CD4-positive, alpha-beta T cell treated with Interleukin-6 at 100 ng/mL for 8 hours (primary cell): ENCODE measurements around the gene CRIP2.

ENCODE experiments used
- DNase-seq: peaks from one replicate; pipeline ENCODE4 v3.0.0-alpha.2; 2020; ENCODE audit warnings: mixed read lengths, low spot score

The CRIP2 gene, protein sequence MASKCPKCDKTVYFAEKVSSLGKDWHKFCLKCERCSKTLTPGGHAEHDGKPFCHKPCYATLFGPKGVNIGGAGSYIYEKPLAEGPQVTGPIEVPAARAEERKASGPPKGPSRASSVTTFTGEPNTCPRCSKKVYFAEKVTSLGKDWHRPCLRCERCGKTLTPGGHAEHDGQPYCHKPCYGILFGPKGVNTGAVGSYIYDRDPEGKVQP

GRCh38 chr14:105474483-105475268 lies at the start of gene CRIP2:
Gene CRIP2, plus strand, starts transcription at chr14:105474821. Its CDS starts 42 bp downstream, at chr14:105474863.
- no peak for DNase-seq

DNA sequence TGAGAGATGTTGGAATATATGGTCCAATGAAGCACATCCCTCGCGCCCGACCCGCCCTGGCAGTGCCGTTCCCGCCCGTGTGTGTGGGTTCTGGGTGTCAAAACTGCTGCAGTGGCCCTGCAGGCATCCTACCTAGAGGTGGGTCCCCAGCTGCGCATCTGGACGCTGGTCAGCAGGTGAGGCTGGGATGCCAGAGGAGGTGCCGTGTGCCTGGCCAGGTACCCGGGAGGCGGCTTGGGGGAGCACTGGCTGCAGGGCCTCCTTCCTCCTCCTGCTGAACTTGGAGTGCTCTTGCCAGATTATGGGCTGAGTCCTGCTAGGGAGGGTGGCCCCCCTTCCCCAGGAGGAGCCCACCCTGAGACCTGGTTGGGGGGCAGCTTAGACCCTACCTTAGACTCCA lies 49.8 kb upstream of the CRIP2 start:
- no peak for DNase-seq

GRCh38 chr14:105425823-105426247 lies 48.8 kb upstream of the CRIP2 start:
- no peak for DNase-seq

DNA sequence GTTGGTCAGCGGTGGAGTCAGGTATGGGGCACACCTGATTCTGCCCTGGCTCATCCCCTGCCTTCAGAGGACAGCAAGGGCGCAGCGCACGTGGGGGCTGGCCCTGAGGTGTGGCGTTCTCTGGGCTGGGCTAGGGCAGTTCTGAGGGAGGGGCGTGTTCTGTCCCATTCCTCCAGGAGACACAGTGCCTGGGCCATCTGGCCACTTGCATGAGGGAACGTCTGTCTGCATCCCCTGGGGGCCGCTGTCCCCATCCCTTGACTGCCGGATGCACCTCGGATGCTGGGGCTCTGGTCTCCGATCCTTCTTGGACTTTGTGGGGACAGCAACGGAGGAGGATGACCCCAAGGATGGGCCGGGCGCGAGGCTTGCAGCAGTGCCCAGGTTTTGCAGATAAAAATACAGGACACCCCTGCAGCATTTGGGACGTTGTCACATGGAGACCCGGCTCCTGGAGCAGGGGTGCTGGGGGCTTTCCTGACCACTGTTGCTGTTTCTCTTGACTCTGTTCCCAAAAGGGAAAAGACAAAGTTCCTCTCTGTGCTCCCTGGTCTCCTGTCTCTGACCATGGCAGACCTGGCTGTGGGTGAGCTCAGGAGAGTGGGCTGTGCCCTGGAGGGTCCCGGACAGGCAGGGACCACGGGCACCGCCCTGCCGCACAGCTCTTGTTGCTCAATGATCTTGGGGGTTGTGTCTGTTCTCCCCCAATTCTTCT lies 48.0 kb upstream of the CRIP2 start:
- no peak for DNase-seq

DNA sequence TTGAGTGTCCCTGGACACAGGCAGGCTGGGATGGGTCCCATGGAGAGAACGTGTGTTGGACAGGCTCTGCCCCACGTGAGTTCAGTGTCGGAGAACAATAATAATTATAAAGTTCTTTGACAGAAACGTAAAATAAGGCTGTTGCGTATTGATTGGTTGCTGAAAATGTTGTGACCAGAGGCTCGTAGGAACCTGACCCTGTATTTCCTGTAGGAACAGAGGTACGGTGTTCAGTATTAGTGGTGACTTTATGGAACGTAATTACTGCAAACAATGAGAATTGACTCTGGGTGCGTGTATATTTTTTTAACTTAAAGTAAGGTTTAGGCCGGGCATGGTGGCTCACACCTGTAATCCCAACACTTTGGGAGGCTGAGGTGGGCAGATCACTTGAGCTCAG lies 47.2 kb upstream of the CRIP2 start:
- no peak for DNase-seq

GRCh38 chr14:105427936-105428485 lies 46.6 kb upstream of the CRIP2 start:
- no peak for DNase-seq

GRCh38 chr14:105430042-105430441 lies 44.6 kb upstream of the CRIP2 start:
- no peak for DNase-seq

GRCh38 chr14:105430565-105430964 lies 44.1 kb upstream of the CRIP2 start:
- no peak for DNase-seq

DNA sequence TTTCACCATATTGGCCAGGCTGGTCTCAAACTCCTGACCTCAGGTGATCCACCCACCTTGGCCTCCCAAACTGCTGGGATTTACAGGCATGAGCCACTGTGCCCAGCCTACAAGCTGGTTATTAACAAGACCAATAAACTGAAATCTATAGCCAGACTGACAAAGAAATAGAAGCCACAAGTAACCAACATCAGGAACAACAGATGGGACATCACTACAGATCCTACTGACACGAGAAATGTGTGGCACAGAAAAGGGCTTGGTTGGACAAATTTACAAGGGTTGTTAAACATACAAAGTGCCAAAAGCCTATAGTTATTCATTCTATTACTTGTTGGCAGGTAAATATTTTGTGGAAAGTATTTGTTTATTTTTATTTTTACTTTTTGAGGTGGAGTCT lies 43.4 kb upstream of the CRIP2 start:
- DNase-seq: no peak

DNA sequence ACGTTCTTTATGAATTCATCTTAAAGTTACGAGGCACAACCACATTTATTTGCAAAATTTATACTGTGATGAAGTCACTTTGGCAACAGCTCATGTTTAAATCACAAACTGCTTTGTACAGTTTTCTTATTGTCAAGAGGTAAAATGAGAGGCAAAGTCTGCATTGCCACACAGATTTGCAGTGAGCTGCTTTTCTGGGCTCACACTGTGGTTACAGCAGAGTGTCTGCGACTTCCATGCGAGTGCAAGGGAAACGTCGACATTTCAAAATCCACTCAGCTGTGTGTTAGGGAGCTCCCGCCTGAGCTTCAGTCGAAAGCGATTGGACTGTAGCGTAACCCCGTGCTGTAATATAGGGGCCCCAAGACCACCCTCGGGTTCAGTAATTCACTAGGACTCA lies 42.0 kb upstream of the CRIP2 start:
- DNase-seq: no peak

- DNase-seq: no peak
Observed at GRCh38 chr14:105433161-105433605, 41.4 kb upstream of the CRIP2 start.

- DNase-seq: no peak
Observed at GRCh38 chr14:105436402-105436801, 38.2 kb upstream of the CRIP2 start.

- DNase-seq: no peak
Observed at GRCh38 chr14:105436891-105437722, 37.5 kb upstream of the CRIP2 start.

DNA sequence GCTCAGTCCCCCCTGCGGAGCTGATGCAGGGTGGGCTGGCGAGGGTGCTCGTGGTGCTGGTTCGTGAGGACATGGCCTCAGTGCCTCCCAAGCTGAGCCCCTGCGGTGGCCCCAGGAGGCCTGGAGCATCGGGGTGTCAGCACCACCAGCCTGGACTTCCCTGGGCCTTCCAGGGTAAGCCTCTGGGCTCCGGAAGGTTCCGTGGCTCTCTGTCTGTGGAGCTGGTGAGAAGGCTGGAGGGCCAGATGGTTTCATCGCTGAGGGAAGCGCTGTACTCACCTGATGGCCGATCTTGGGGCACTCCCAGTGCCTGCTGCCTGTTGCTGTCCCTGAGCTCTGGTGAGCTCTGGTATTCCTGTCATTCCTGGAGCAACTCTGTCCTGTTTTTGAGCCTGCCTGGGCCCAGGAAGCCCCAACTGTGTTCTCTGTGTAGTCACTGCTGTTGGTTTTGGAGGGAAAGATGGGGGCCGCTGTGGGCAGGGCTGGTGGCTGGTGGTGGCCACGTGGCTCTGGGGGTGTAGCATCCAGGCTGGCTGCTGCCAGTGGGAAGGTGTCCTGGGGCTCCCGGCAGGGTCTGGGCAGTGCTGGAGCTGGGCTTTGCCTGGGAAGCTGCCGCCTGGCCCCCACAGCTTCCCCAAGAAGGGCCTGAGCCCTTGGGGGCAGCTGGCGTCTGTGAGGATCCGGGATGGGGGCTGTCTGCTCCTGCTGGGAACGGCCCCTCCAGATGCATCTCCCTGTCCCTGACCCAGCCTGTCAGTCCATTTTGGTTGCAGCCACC lies 36.7 kb upstream of the CRIP2 start:
- no peak for DNase-seq

DNA sequence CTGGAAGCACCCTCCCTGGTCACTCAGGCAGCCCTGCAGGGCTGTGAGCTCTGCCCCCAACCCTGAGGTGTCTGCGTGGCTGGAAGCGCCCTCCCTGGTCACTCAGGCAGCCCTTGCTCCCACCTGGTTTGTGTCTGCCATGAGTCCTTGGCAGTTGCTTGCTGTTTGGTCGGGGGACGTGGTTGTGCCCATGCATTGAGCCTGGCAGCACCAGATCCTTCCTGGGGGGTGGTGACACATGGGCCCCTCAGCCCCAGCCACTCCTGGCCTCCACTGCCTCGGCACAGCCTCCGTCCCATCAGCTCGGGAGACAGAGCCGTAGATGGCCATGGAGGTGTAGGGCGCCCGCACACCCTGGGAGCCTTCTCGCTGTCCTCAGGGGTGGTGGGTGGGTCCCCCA lies 35.4 kb upstream of the CRIP2 start:
- no peak for DNase-seq

DNA sequence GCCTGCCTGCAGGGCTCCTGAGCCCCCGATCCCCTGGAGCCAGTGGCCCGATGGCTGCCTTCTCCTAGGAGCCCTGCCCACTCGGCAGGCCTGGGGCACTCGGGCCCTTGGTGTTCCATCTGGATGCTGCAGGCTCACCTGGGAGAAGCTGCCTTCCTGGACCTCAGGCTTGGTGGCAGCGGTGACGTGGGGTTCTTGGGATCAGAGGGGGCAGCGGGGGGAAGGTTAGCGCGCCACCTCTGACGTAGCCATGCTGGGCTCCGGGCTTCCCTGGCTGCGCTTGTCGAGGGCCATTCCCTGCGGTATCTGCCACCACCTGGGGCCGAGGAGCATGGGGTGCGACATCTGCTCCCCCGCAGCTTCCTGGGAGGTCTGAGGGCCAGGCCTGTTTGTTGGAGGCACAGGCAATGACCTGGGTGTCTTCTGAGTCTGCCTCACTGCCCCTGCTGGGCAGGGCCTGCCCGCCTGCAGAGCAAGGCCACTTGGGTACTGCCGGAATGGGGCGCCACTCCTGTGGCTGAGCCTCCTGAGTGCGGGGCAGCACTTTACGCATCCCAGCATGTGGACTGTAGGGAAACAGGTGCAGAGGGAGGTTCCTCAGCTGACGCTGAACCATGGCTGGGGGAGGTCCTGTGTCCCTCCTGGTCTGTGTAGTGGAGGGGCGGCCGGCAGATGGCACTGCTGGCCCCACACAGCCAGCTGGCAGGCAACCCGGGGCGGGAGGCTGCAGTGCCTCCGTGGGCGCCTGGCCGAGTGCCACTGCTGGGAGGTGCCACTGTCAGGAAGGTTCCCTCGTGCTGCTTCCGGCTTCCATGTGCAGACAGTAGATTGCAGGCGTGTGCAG lies 34.7 kb upstream of the CRIP2 start:
- DNase-seq: no peak

GRCh38 chr14:105440554-105440900 lies 34.1 kb upstream of the CRIP2 start:
- no peak for DNase-seq

DNA sequence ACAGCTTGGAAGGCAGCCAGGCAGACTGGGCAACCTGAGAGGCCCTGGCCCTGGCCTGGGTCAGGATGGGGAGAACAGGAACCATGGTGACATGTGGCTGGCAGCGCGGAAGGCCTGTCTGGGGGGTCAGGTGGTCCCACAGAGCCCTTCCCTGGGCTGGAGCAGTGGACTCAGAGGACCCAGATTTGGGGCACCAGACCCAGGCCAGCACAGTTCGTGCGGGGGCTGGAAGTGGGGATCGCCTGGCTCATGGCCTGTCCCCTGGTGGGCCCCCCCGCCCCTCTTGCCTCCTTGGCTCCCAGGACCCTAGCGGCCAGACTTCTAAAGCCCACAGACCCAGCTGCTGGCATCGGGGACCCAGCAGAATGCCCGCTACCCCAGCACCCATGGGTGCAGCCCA lies 33.6 kb upstream of the CRIP2 start:
- DNase-seq: no peak

DNA sequence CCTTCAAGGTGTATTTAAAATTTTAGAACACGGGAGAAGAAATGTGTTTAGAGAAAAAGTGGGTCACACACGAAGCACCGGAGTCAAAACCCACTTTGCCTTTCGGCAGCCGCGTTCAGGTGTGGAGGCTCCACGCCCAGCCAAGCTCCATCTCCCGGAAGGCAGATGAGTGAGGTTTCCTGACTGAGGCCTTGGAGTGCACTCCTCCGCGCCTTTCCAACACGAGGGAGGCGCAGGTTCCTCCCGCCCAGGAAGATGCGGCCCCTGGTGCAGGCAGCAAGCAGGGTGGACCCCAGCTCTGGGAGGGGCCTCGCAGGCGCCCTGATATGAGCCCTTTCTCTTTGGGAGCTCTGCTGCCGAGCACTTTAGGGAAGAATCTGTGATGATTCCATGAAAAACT lies 32.5 kb upstream of the CRIP2 start:
- DNase-seq: no peak

DNA sequence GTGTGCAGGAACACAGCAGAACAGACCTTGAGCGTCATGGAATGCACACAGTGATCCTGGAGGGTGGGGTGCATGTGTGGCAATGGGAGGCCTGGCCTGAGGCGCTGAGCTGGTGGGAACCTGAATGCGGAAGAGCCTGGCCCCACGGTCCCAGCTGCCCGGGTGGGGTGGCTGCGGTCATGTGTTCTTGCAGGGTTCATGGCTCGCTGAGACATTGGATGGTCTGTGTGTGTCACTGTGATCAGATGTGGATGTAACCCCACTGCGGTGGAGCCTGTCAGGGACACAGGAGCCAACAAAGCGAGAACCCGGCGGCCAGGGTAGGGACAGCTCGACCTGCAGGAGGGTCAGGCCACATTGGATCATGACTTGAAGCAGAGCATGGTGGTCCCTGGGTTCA lies 31.8 kb upstream of the CRIP2 start:
- DNase-seq: no peak
